Activated CD4-positive, CD25-positive, alpha-beta regulatory T cell treated with anti-CD3 and anti-CD28 coated beads, Interleukin-2, amount 50 U/mL, for 72 hours (primary cell): ENCODE results near the gene TAF13.
"Not testable (repeated sequence)": the region's sequence is repeated elsewhere in the genome, so short reads cannot be mapped to it uniquely, and the experiment has no call there.

ENCODE experiments used
- DNase-seq: peaks from one replicate; pipeline ENCODE4 v3.0.0; 2021

TAF13 gene

DNA sequence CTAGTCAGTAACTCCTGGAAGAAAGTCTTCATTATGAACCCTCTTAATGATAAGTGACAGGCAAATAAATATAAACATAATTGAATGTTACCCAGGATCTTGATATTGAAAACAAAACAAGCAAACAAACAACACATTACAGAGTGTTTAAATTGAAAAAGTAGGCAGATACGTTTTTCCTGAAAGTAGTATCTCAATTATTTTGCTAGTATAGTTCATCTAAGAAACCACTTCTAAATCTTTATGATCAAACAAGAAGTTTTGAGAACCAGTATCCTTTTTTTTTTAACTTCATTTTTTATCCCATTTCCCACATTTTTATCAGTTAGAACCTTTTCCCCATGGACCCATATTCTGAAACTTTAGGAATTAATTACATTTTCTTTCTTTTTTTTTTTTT lies 30.2 kb downstream of the TAF13 start:
- no peak for DNase-seq

DNA sequence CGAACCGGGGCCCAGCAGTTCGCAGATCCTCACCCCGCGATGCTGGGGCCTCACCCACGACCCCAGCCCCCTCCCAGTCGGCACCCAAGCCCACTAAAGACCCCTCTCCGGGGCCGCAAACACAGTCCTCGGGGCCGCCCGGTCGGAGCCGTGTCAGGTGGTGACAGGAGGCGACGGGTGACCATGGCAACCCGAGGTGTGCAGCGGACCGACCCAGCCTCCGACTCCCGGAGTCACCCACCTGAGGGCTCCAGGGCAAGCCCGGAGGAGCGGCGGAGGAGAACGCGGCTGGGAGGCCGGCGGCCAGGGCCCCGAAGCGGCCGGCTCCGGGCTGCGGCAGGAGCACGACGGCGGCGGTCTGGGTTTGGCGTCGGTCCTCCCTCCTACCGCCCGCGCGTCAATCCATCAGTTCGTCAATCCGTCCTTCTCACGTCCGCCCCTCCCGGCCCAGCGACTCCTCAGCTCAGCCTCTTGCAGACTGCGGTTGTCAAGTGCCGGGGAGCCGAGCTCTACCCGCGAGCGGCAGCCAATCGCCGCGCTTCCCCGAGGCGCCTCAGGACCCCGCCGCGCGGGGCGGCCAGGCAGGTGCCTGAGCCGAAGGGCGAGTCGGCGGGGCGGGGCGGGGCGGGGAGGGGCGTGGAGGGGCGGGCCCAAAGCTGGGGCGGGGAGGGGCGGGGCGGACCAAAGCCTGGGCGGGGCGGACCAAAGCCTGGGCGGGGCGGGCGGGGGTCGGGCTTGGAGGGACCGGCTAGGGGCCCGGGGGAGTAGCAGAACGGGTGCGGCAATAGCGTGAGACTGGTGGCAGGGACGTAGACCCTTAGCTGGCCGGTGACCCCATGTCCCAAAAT lies 34.0 kb downstream of the TAF13 start, which contains the start of gene WDR47:
WDR47 (minus strand) TSS at position 482 of the 848 bp plus-strand sequence. CDS start 18,590 bp downstream, outside the sequence.
- DNase-seq = peak; percentile 94

DNA sequence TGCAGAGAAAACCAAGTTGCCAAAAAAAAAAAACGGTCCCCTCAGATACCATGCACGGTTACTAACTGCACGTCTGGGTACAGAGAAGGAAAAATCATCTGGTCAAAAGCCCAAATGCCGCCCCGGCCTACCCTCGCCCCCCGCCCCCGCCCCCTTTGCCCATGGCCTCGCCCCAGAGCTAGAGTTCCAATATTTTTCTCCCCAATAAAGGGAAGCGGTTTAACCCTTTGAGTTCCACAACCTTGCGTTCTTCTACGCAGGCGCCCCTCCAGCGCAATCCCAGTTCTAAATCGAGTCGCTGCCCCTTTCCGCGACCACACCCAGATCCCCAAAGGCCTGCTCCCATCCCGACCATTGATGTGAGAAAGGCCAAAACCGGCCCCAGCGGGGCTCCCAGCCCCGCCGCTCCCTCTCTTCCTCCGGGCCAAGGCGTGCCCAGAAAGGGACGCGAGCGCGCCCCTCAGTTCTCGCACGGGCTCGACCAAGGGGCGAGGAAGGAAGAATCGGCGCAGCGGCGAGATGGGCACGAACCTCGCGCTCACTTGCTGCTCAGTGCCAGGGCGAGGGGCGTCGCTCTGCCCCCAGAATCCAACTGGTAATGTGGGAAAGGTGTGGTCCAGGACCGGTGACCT lies 34.7 kb downstream of the TAF13 start:
- no peak for DNase-seq

DNA sequence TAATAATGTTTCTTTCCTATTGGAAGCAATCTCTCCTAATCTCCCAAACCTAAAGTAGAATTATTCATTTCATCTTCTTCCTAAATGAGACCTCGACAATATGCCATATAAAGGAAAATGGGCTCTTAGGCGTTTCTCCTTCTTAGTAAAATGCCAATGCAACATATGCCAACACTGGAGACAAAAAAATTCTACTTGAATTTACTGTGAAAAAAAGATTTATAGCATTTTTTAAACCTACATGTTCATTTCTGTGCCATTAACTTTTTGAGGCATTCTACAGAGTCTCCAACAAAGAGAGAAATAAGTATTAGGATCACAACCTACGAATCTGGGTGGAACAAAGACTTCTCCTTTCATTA lies 35.2 kb downstream of the TAF13 start:
- no peak for DNase-seq

DNA sequence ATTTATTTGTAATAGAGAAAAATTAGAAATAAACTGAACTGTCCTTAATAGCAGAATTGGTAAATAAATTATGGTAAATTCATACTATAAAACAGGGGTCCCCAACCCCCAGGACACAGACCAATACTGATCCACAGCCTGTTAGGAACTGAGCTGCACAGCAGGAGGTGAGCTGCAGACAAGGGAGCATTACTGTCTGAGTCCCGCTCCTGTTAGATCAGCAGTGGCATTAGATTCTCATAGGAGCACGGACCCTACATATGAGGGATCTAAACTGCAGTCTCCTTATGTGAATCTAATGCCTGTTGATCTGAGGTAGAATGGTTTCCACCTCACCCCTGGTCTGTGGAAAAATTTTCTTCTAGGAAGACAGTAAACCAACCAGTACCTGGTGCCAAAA lies 41.4 kb downstream of the TAF13 start:
- no peak for DNase-seq

DNA sequence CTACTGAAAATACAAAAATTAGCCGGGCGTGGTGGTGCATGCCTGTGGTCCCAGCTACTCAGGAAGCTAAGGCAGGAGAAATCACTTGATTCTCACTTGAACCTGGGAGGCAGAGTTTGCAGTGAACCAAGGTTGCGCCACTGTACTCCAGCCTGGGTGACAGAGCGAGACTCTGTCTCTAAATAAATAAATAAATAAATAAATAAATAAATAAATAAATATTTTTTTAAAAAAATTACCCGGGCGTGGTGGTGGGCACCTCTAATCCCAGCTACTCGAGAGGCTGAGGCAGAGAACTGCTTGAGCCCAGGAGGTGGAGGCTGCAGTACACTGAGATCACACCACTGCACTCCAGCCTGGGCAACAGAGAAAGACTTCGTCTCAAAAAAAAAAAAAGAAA lies 46.3 kb downstream of the TAF13 start:
- DNase-seq = not testable (repeated sequence)

DNA sequence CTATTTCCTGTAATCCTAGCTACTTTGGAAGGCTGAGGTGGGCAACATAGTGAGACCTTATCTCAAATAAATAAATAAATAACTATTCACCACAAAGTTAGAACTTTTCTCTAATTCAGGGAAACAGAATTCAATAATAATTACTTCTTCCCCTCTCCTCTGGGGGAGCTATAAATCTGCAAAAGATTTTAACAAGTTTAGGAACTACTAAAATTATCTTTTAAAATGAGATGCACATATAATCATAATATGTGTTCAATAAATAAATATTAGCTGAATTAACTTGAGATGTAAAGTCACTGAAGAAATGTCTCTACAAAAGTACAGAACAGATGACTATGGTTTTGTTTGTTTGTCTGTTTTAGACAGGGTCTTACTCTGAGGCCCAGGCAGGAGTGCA lies 48.0 kb downstream of the TAF13 start:
- no peak for DNase-seq

DNA sequence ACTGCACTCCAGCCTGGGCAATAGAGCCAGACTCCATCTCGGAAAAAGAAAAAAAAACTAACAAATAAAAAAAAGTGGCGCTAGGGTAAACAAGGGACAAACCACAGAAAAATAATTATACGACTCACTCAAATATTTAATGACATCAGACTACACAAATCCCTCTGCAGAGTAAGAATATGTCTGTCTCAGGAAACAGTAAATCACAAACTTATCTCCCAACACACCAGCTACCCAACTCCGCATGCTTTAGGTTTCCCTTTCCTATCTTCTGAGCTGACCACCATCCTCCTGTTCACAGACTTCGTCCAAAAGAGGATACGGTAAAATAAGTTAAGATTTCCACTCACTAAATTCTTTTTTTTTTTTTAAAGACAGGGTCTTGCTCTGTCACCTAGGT lies 50.1 kb downstream of the TAF13 start:
- DNase-seq = no peak

DNA sequence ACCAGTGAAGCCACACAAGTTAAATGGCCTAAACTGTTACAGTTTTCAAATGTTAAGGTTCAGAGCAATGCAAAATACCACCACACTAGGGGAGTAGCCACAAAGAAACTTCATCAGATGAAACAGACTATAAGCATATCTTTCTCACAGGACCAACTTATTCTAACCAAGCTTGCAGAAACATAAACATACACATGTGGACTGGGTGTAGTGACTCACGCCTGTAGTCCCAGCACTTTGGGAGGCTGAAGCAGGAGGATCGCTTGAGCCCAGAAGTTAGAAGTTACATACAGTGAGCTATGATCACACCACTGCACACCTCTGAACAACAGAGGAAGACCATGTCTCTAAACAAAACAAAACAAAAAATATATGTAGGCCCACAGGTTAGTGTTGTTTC lies 51.2 kb downstream of the TAF13 start:
- DNase-seq = no peak

DNA sequence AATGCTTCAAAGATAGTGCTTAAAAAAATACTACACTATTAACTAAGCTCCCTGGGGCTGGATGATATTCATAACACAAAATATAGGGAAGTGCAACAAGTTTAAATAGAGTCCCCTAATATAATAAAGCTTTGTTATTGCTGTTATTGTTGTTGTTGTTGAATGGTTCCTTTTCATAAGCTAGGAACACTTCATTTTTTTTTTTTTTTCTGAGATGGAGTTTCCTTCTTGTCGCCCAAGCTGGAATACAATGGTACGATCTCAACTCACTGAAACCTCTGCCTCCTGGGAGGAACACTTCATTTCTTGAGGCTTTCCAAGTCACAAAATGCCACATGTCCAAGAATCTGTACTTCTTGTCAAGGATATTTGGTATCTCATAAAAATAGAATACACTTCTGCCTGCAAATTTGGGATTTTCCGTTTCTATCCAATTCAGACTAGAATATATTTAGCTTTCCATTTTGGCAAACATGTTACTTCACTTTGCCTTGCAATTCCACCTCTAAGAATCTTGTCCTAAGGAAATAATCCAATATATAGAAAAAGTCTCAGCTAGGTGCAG lies 55.0 kb downstream of the TAF13 start:
- no peak for DNase-seq

DNA sequence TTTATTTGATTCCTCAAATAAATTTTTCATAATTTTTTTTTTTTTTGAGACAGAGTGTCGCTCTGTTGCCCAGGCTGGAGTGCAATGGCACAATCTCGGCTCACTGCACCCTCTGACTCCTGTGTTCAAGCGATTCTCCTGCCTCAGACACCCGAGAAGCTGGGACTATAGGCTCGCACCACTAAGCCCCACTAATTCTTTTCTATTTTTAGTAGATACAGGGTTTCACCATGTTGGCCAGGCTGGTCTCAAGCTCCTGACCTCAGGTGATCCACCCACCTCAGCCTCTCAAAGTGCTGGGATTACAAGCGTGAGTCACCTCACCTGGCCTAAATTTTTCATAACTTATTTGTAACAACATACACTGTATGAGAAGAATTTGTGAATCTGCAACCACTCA lies 58.1 kb downstream of the TAF13 start:
- DNase-seq = not testable (repeated sequence)

DNA sequence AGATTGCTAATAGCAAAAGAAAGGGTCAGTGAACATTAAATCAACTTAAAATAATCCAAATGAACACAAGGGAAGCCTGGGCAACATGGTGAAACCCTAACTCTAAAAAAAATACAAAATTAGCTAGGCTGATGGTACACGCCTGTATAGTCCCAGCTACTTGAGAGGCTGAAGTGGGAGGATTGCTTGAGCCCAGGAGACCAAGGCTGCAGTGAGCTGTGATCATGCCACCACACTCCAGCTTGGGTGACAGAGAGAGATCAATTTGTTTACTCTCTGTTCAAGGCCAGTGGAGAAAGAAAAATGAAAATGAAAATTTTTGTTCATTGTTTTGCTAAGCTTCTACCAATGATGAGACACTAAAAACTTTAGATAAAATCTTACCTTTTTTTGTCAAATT lies 58.7 kb downstream of the TAF13 start:
- DNase-seq = no peak
